Spinal cord (tissue), 10 donors: ENCODE results near the gene TMPRSS3. TPM values are rescaled to one million over a fixed set of nuclear protein-coding genes. Genes with fewer than 3 reads are reported as not detected.
A peak's percentile ranks its signal among the peaks of the same experiment; 100 is the strongest.

Experiments used
- DNase-seq, 6 donors: peaks; one replicate each; pipeline versions ENCODE4 v3.0.0 to v3.0.0-alpha.2; 2013 to 2015; ENCODE audit warnings: low spot score in 6 of 6, low read depth in 4 of 6
- H3K27ac ChIP-seq: one replicate; pipeline ENCODE4 v1.5.1; 2013; ENCODE audit warnings: low read depth, low read length, control low read depth
- H3K27me3 ChIP-seq: one replicate; pipeline ENCODE4 v1.6.1; 2013; ENCODE audit warnings: low read length; ENCODE audit not compliant: control insufficient read depth, insufficient read depth
- H3K36me3 ChIP-seq: one replicate; pipeline ENCODE4 v1.6.1; 2013; ENCODE audit warnings: low read length; ENCODE audit not compliant: control insufficient read depth, insufficient read depth
- H3K4me1 ChIP-seq: one replicate; pipeline ENCODE4 v1.6.1; 2013; ENCODE audit warnings: low read length; ENCODE audit not compliant: control insufficient read depth, insufficient read depth
- H3K4me3 ChIP-seq: one replicate; pipeline ENCODE4 v1.5.1; 2013; ENCODE audit warnings: low read depth, low read length, control low read depth
- H3K9me3 ChIP-seq: one replicate; pipeline ENCODE4 v1.6.1; 2013; ENCODE audit warnings: low read length; ENCODE audit not compliant: control insufficient read depth, insufficient read depth
- WGBS: methylation state at CpG from one replicate; pipeline ENCODE4 v1.1.5; 2013; ENCODE audit warnings: missing lambda C conversion rate; ENCODE audit not compliant: insufficient coverage; 5-methylcytosine and 5-hydroxymethylcytosine counted together
- polyA plus RNA-seq, 2 donors: library from polyadenylated mRNA; unstranded; fragments of 120-200 nt; gene quantifications; one replicate each; pipeline ENCODE4 v1.2.1, GENCODE V29; 2013; ENCODE audit not compliant: insufficient read length in 2 of 2
- total RNA-seq, 2 donors: library from RNA; depleted of rRNA in 1 of 2; stranded (reverse); fragments of 120-200 nt in 1 of 2; fragments of >200 nt in 1 of 2; gene quantifications; one replicate each; pipeline versions ENCODE4 v1.2.3 to v1.2.4, GENCODE V29; 2013 to 2014
- donor health status: healthy.

Gene TMPRSS3
- total and polyA plus RNA-seq, 4 donors: 0.08 to 0.44 (median 0.11) TPM; not detected in 1

DNA sequence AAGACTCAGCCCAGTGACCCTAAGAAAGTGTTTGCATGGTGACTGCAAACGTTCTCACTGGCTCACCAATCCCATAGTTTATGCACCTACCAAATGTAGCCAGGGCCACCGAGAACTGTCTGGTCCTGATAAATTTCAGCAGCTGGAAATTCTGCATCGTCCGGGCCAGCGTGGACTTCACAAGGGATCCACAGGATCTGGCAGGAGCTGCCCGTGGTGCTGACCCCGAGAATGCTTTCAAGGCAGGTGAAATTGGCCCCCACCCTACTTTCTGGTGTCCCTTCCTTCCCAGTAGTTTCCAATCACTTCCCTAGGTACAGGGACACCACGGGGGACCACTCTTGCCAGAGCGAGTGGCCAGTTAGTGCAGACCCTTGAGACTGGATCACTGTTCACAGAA lies 34.0 kb upstream of the TMPRSS3 start:
- Histone ChIP-seq H3K27me3 (no peaks in the 10 kb centered on the region), H3K9me3 (no peaks in the 10 kb centered on the region), H3K36me3 (no peaks in the 10 kb centered on the region), H3K27ac (no peak overlapping the region), H3K4me1 (peaks cover 3% of the 10 kb centered on the region), H3K4me3 (no peak overlapping the region)
- 54% methylated on average over 9 of the region's 9 CpGs for WGBS
- DNase-seq: no peak

DNA sequence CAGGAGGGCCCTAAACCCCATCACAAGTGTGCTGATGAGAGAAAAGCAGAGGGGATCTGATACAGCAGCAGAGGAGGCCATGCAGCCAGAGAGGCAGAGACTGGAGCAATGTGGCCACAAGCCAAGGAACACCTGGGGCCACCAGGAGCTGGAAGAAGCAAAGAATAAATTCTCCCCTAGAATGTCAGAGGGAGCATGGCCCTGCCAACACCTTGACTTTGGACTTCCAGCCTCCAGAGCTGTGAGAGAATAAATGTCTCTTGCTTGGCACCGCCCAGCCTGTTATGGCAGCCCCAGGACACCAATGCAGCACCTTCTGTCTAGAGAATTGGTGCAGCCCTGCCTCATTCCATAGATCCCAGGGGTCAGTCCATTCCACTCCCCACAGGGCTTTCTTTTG lies 33.2 kb upstream of the TMPRSS3 start:
- WGBS: 100% methylated on average over 1 of the region's 1 CpG
- Histone ChIP-seq H3K4me1 (peaks cover 3% of the 10 kb centered on the region), H3K27me3 (no peaks in the 10 kb centered on the region), H3K4me3 (no peak overlapping the region), H3K36me3 (no peaks in the 10 kb centered on the region), H3K9me3 (no peaks in the 10 kb centered on the region), H3K27ac (no peak overlapping the region)
- DNase-seq: no peak

DNA sequence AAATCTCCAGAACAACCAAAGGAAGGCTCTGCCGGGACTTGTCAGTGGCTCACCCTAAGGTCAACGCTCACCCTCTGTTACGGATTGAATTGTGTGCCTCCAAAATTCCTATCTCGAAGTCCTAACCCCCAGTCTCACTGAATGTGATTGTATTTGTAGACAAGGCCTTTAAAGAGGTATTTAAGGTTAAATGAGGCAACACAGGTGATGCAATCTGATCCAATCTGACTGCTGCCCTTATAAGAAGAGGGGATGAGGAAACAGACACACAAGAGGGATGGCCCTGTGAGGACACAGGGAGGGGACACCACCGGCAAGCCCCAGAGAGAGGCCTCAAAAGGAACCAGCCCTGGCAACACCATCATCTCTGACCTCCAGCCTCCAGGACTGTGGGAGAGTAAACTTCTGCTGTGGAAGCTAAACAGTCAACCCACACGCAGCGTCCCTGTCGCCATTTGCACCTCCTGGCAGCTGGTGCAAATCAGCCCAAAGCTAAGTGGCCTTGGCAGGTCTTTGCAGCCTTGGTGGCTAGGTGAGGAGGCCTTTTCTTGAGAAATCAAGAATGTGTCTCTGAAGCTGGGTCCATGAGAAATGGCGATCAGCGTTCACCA lies 32.1 kb upstream of the TMPRSS3 start:
- Histone ChIP-seq H3K36me3 (no peaks in the 10 kb centered on the region), H3K4me3 (no peak overlapping the region), H3K27ac (no peak overlapping the region), H3K4me1 (peaks cover 3% of the 10 kb centered on the region), H3K9me3 (no peaks in the 10 kb centered on the region), H3K27me3 (no peaks in the 10 kb centered on the region)
- 83% methylated on average over 4 of the region's 10 CpGs for WGBS
- no peak for DNase-seq

DNA sequence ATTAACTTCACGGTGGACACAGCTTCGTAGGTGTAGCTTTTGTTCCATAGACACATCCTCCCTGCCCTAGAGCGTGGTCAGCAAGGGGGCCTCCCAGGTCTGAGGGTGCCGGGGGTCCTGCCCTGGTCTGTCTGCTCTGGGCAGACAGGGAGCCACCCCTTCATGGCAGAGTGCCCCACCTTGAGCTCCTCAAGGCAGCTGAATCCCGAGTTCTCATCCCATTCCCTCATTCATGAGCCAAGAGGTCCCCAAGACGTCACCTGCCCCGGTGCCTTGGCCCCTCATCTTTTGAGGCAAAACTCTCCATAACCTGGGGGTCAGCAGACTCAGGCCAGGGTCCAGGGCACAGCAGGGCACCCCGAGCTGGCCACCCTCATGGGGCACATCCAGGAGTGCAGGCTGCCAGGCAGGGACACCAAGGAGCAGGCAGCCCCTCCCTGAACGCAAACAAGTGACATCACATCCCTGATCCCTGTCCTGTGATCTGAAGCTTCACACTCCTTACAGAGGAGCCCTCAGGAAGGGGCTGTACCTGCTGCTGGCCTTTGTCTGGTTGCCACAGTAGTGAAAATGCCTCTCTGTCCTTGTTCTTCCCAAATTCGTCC lies 31.1 kb upstream of the TMPRSS3 start:
- WGBS: 90% methylated on average over 10 of the region's 10 CpGs
- DNase-seq: no peak

DNA sequence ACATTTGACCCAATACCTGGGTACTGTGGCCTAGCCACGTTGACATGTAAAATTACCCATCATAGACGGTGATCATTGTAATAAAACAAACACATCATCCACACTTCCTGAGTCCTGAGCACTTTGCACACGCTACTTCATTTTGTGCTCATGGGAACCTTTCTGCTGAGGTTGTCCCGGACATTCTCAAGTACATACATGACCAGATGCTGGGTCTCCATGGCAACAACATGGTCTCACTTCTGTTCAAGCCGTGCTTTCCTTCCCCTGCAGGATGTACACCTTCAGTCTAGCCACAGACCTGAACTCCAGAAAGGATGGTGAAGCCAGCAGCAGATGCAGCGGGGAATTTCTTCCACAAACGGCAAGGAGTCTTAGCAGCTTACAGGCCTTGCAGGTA lies 30.6 kb upstream of the TMPRSS3 start:
- Histone ChIP-seq H3K36me3 (no peaks in the 10 kb centered on the region), H3K27me3 (no peaks in the 10 kb centered on the region), H3K4me1 (peaks cover 3% of the 10 kb centered on the region), H3K27ac (no peak overlapping the region), H3K4me3 (no peak overlapping the region), H3K9me3 (no peaks in the 10 kb centered on the region)
- DNase-seq: peak in 1 of 6 donors; percentile 83
- WGBS: 57% methylated on average over 7 of the region's 7 CpGs

More for the DNA sequence above, 31.1 kb upstream of the TMPRSS3 start:
- H3K4me1 ChIP-seq: peaks cover 3% of the 10 kb centered on the region
- no peak overlapping the region for H3K27ac ChIP-seq
- no peak overlapping the region for H3K4me3 ChIP-seq
- H3K36me3 ChIP-seq: no peaks in the 10 kb centered on the region
- H3K9me3 ChIP-seq: no peaks in the 10 kb centered on the region
- no peaks in the 10 kb centered on the region for H3K27me3 ChIP-seq

DNA sequence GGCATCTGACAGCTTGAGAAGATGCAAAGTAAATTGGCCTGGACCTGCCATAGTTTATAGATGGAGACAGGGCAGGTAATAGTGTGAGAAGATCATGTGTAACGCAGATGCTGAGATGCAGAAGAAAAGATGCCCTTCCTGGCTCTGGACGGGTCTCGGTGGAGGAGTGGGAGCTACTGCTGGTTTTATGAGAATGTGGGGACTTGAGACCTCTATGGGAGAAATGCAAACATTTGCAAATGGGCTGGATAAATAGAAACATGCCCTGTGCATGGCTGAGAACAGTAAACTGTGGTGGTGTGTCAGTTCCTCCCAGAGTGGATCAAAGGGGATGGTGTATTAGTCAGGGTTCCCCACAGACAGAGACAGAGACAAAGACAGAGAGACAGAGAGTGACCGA lies 29.7 kb upstream of the TMPRSS3 start:
- no peaks in the 10 kb centered on the region for H3K27me3 ChIP-seq
- 82% methylated on average over 4 of the region's 4 CpGs for WGBS

DNA sequence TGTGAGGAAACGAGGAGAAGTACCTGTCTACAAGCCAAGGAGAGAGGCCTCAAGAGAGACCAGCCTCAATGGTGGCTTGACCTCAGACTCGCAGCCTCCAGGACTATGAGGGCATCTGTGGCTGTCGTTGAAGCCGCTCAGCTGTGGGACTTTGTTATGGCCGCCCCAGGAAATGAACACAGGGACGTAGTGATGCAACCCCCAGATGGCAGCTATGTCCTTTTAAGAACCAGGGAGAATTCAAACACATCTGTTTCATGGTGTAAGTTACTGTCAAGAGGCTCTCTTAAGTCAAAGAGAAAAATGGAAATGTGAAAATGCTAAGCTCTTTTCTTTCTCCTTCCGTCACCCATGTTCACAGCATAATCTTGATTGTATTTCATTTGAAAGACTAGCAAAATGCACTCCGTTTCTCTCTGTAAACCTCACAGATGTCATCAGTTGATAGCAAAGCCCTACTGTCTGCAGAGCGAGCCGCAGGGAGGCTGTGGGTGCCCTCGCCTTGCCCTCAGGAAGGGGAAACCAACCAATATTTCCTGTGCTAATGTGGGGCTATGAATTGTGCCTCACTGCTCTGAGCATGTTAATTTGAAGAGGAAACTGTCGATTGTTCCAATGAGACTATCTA lies 29.2 kb upstream of the TMPRSS3 start:
- Histone ChIP-seq H3K27me3 (no peaks in the 10 kb centered on the region), H3K27ac (no peak overlapping the region)
- 70% methylated on average over 10 of the region's 12 CpGs for WGBS

More for the DNA sequence above, 29.7 kb upstream of the TMPRSS3 start:
- Histone ChIP-seq H3K4me3 (no peak overlapping the region), H3K36me3 (no peaks in the 10 kb centered on the region), H3K27ac (no peak overlapping the region), H3K4me1 (peaks cover 3% of the 10 kb centered on the region), H3K9me3 (no peaks in the 10 kb centered on the region)
- DNase-seq: no peak

DNA sequence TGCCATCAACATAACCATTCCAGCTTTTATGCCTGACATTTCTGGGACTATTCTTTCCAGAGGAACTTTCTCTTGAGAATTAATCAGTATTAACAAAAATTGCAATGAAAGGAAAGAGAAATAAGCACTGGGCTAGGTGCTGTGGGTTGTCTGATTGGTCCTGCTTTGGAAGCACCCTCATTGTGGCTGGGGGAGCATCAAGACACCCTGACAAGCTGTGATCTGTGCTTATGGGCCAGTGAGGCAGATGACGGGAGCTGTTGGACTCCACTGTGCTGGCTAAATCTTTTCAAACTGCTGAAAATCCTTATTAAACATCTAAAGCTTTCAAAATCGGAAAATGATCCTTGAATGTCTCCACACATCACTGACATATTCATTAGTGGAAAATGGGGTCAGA lies 27.8 kb upstream of the TMPRSS3 start:
- no peaks in the 10 kb centered on the region for H3K9me3 ChIP-seq
- no CpG with 5 or more reads among the region's 2 CpGs for WGBS
- H3K36me3 ChIP-seq: no peaks in the 10 kb centered on the region
- H3K27ac ChIP-seq: no peak overlapping the region
- H3K4me3 ChIP-seq: no peak overlapping the region
- peaks cover 3% of the 10 kb centered on the region for H3K4me1 ChIP-seq
- DNase-seq: no peak
- no peaks in the 10 kb centered on the region for H3K27me3 ChIP-seq

More for the DNA sequence above, 29.2 kb upstream of the TMPRSS3 start:
- no peaks in the 10 kb centered on the region for H3K9me3 ChIP-seq
- H3K36me3 ChIP-seq: no peaks in the 10 kb centered on the region
- H3K4me1 ChIP-seq: peaks cover 3% of the 10 kb centered on the region
- peak in 1 of 6 donors; percentile 61 for DNase-seq
- H3K4me3 ChIP-seq: no peak overlapping the region

DNA sequence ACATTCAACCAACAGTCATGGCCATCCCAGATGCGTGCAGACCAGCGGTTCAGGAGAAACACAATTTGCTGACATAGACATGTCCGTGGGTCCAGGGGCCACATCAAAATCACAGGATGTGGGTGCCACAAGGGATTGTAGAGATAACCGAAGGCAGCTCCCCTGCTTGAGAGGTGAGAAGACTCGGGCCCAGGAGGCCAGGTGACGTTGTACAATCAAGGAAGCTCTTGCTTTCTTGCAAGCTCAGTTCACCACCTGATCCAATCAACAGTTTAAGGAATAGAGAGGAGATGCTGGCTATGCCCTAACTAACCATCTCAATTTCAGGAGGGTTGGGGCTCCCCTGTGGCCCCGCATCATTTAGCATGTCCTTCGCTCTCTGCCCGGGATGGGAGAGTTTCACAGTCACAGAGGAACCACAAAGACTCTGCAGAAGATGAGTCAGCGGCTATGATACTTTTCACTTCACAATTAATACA lies 27.4 kb upstream of the TMPRSS3 start:
- Histone ChIP-seq H3K27ac (no peak overlapping the region), H3K4me3 (no peak overlapping the region), H3K9me3 (no peaks in the 10 kb centered on the region), H3K27me3 (no peaks in the 10 kb centered on the region), H3K36me3 (no peaks in the 10 kb centered on the region), H3K4me1 (peaks cover 3% of the 10 kb centered on the region)
- DNase-seq: no peak
- 88% methylated on average over 6 of the region's 10 CpGs for WGBS
